Osteocyte (in vitro differentiated cells): ENCODE measurements around the gene NEFH. TPM values are rescaled to one million over a fixed set of nuclear protein-coding genes. Genes with fewer than 3 reads are reported as not detected.

Experiments
- DNase-seq: peaks from one replicate; pipeline ENCODE4 v3.0.0; 2021; ENCODE audit warnings: mixed read lengths; ENCODE audit not compliant: unreplicated experiment; ENCODE audit errors: extremely low spot score
- H3K27ac Mint-ChIP-seq: one replicate; pipeline ENCODE4 v1.8.0; 2021; ENCODE audit warnings: mild to moderate bottlenecking, mixed read lengths; ENCODE audit not compliant: unreplicated experiment
- H3K27me3 Mint-ChIP-seq: one replicate; pipeline ENCODE4 v1.8.0; 2021; ENCODE audit warnings: mixed read lengths; ENCODE audit not compliant: unreplicated experiment
- H3K36me3 Mint-ChIP-seq: one replicate; pipeline ENCODE4 v1.8.0; 2021; ENCODE audit warnings: mixed read lengths; ENCODE audit not compliant: unreplicated experiment
- H3K4me1 Mint-ChIP-seq: one replicate; pipeline ENCODE4 v1.8.0; 2021; ENCODE audit warnings: mixed read lengths; ENCODE audit not compliant: unreplicated experiment
- H3K4me3 Mint-ChIP-seq: one replicate; pipeline ENCODE4 v1.8.0; 2021; ENCODE audit warnings: mild to moderate bottlenecking, moderate library complexity, mixed read lengths; ENCODE audit not compliant: unreplicated experiment
- H3K9me3 Mint-ChIP-seq: one replicate; pipeline ENCODE4 v1.8.0; 2021; ENCODE audit warnings: mixed read lengths; ENCODE audit not compliant: unreplicated experiment
- CTCF ChIP-seq: fragments of 200-600 bp; sonication (generic); IDR thresholded peaks from 2 replicates; pipeline ENCODE4 v1.5.0; 2021; ENCODE audit warnings: antibody characterized with exemption, mild to moderate bottlenecking, moderate library complexity
- total RNA-seq: library from RNA; stranded (reverse); gene quantifications from 2 replicates; pipeline ENCODE4 v1.2.1, GENCODE V29; 2021

NEFH gene
- total RNA-seq, 1 donor from 2014 or later = 0.62 TPM

GRCh38 chr22:29478326-29479276, 1.4 kb upstream of the NEFH start:
- no peak for DNase-seq
- TF ChIP-seq CTCF = no peak
- H3K4me3 Mint-ChIP-seq = no peak overlapping the region
- no peaks in the 10 kb centered on the region for H3K9me3 Mint-ChIP-seq
- no peaks in the 10 kb centered on the region for H3K36me3 Mint-ChIP-seq
- H3K27me3 Mint-ChIP-seq = peaks cover 51% of the 10 kb centered on the region
- H3K4me1 Mint-ChIP-seq = peaks cover 20% of the 10 kb centered on the region
- H3K27ac Mint-ChIP-seq = no peak overlapping the region

- no peaks in the 10 kb centered on the region for H3K36me3 Mint-ChIP-seq
- peaks cover 51% of the 10 kb centered on the region for H3K27me3 Mint-ChIP-seq
- TF ChIP-seq CTCF = no peak
- H3K4me1 Mint-ChIP-seq = peaks cover 20% of the 10 kb centered on the region
- H3K27ac Mint-ChIP-seq = no peak overlapping the region
- DNase-seq = no peak
- peak overlapping the region; percentile 26 for H3K4me3 Mint-ChIP-seq
- no peaks in the 10 kb centered on the region for H3K9me3 Mint-ChIP-seq
Observed at GRCh38 chr22:29480262-29480511, 169 bp downstream of the NEFH start.

GRCh38 chr22:29480512-29481264, 670 bp downstream of the NEFH start:
- H3K4me3 Mint-ChIP-seq = peak overlapping the region; percentile 67
- H3K4me1 Mint-ChIP-seq = peaks cover 20% of the 10 kb centered on the region
- H3K27ac Mint-ChIP-seq = no peak overlapping the region
- H3K27me3 Mint-ChIP-seq = peaks cover 46% of the 10 kb centered on the region
- no peaks in the 10 kb centered on the region for H3K9me3 Mint-ChIP-seq
- DNase-seq = no peak
- no peak for TF ChIP-seq CTCF
- H3K36me3 Mint-ChIP-seq = no peaks in the 10 kb centered on the region

GRCh38 chr22:29481265-29482000, 1.4 kb downstream of the NEFH start:
- H3K9me3 Mint-ChIP-seq = no peaks in the 10 kb centered on the region
- peaks cover 20% of the 10 kb centered on the region for H3K4me1 Mint-ChIP-seq
- peaks cover 39% of the 10 kb centered on the region for H3K27me3 Mint-ChIP-seq
- peak overlapping the region; percentile 67 for H3K4me3 Mint-ChIP-seq
- no peak for DNase-seq
- no peaks in the 10 kb centered on the region for H3K36me3 Mint-ChIP-seq
- no peak overlapping the region for H3K27ac Mint-ChIP-seq
- no peak for TF ChIP-seq CTCF
